GM19351 (cell line): ENCODE data around the gene MRPS5.
A peak's percentile ranks its signal among the peaks of the same experiment; 100 is the strongest.
"Not testable (repeated sequence)": the region's sequence is repeated elsewhere in the genome, so short reads cannot be mapped to it uniquely, and the experiment has no call there.

Experiments used
- ATAC-seq: cut with Tn5 transposase; IDR thresholded peaks from one replicate; pipeline ENCODE4 v1.9.1; 2021; ENCODE audit warnings: mild to moderate bottlenecking, moderate library complexity; ENCODE audit not compliant: unreplicated experiment

MRPS5 gene

DNA sequence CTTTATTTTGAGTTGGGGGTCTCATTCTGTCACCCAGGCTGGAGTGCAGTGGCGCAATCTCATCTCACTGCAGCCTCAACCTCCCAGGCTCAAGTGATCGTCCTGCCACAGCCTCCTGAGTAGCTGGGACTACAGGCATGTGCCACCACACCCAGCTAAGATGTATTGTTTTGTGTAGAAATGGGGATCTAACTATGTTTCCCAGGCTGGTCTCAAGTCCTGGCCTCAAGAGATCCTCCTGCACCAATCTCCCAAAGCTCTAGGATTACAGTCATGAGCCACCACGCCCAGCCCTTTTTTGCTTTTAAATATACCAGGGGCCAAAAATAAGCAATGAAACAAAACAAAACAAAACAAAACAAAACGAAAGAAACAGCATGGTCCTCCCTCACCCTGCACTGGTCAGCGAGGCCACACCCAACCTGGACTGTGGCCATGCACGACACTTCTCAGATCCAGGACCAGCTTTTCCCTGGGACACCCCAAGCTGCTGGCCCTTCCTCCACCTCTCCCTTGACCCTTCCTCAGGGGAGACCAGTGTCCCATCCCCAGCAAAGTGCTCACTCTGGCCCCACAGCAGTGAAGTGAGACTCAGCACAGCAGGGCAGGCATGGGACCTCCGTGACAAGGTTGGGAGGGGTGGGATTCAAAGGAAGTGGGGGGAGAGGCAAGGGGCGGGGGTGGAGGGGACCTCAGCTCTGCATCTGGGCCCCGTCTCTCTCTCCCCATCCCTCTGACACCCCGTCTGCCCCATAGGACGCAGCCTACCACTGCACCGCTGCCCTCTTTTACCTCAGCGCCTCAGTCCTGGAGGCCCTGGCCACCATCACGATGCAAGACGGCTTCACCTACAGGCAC is 72.6 kb downstream of the MRPS5 start:
- ATAC-seq = no peak

DNA sequence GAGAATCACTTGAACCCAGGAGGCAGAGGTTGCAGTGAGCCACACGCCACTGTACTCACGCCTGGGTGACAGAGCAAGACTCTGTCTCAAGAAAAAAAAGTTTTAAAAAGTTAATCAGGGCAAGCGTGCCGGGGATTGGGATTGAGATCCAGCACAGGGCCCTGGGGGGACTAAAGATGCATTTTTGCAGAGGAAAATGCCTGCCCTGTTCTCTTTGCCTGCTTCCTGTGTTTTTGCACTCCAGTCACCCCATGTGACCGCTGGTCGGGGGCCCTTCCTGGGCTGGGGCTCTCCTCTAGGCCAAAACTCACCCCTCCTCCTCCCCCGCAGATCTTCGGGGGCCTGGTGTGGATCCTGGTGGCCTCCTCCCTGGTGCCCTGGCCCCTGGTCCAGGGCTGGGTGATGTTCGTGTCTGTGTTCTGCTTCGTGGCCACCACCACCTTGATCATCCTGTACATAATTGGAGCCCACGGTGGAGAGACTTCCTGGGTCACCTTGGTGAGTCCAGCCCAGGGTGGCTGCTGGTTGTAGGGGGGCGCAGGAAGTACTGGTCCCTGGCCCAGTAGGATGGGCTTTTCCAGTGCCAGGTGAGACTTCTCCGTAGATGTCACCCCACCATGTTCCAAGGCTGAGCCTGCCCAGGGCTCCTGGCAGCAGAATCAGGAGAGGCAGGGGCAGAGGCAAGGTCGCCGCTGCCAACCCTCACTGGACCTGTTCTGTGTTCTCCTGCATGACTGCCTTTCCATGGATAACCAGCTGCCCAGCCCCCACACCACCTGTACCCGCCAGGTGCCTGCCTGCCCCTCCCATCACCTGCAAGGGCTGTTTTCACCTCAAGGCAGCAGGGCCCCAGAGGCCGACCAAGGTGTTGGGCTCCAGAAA is 73.7 kb downstream of the MRPS5 start:
- ATAC-seq = no peak

DNA sequence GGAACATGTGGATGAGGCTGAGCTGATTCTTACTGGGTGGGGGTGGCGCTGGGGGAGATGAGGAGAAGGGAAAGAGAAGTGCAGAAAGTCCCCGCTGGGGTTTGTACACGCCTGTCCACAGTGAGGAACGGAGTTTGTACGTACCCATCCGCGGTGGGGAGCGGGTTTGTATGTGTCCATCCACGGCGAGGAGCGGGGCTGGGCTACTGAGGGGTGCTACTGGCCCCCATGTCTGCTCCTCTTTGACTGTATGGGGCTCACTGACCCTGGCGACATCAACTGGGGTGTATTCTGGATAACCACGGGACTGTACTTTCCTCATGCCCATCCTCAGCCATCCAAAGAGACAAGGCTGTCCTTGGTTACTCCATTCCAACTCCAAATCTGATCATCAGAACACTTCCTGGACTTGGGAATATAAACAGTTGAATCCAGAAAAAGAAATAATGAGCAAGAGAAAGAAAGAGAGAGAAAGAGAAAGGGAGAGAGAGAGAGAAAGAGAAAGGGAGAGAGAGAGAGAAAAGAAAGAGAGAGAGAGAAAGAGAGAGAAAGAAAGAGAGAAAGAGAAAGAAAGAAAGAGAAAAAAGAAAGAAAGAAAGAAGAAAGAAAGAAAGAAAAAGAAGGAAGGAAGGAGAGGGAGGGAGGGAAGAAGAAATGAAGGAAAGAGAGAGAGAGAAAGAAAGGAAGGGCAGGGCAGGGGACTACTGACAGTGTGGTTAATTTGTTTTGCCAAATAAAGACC is 75.1 kb downstream of the MRPS5 start:
- no peak for ATAC-seq

- no peak for ATAC-seq
Measured at GRCh38 chr2:95044601-95045000, 77.0 kb downstream of the MRPS5 start.

DNA sequence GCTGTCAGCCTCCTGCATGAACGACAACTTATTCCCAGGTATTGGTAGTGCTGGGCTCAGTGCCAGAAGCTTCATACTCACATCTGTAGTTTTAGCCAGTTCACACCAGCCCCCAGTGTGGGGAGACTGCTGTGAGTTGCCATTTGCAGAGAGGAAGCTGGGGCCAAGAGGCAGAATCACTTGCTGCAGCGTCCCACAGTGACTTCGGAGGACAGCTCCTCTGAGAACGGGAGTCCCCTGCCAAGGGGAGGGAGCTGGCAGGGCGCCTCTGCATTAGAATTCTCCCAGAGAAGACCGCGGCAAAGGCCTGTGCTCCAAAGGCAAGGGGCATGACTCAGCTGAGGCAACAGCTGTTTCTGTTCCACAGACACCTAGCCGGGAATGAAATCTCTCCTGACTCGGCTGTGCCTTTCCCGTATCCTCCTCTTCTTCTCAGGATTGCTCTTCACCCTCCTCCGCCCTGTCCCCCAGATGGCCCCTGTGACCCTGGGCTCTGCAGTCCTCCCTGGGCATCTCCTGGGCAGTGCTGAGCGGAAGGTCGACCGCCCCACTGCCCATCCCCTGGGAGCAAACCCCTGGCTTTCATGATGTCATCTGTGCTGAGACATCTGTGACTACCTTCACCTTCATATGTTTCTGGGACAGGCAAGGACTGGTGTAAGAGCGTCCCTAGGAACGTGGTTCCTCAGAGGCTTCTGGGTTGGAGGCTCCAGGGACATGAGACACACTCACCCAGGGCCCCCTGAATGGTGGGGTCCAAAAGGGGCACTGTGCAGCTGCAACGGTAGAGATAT is 78.1 kb downstream of the MRPS5 start:
- peak; percentile 52 for ATAC-seq

DNA sequence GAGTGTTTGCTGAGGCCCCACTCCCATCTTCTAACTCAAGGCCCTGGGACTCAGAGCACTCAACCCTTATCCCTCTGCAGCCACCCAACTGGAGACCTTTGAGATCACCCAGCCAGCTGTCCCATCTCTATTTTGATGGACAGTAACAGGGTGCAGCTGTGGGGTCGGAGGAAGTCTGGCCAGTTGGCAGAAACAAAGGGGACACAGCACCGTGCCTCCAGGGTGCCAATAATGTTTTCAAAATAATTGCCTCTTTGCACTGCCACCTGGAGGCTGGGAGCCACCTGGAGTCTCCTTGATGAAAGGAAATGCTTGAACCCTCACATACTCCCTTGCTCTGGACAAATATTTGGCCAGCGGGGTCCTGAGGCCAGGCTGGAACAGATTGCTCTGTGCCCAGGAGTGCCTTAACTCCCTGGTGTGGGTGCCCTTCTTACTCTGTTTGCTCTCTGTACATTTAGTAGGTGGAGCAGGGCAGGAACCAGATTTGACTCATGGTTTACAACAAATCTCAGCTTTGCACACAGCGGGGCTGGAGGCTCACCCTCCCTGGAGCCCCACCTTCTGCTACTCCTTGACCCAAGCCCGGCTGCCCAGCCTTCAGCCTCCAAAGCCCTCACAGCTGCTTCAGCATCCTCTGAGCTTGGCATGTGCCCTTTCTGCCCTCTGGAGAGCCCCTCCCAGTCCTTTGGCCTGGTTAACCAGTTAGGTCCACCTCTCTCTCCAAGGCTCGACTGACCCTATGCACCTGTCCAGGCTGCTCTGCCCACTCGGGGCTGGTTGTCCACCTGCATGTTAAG is 78.9 kb downstream of the MRPS5 start:
- ATAC-seq = peak; percentile 23

- ATAC-seq = peak; percentile 41
Measured at GRCh38 chr2:95041824-95042442, 79.7 kb downstream of the MRPS5 start.

GRCh38 chr2:95041060-95041823 is 80.4 kb downstream of the MRPS5 start:
- no peak for ATAC-seq

- no peak for ATAC-seq
Measured at GRCh38 chr2:95040426-95040825, 81.2 kb downstream of the MRPS5 start.

DNA sequence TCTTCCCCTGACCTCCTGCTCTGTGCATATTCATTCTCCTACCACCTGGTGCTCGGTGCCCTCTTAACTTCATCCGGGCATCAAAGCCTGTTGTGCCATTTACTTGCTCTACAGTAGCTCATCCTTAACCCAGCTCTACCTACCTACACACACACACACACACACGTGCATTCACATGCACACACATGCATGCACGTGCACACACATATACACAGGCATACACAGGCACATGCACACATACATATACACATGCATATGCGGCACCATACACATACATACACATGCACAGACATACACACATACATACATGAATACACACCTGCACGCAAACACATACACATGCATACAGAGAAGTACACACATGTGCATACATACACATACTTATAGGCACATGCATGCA is 81.6 kb downstream of the MRPS5 start:
- no peak for ATAC-seq

- ATAC-seq = no peak
Measured at GRCh38 chr2:95039363-95039762, 82.2 kb downstream of the MRPS5 start.

GRCh38 chr2:95038635-95039298 is 82.8 kb downstream of the MRPS5 start:
- ATAC-seq = no peak

DNA sequence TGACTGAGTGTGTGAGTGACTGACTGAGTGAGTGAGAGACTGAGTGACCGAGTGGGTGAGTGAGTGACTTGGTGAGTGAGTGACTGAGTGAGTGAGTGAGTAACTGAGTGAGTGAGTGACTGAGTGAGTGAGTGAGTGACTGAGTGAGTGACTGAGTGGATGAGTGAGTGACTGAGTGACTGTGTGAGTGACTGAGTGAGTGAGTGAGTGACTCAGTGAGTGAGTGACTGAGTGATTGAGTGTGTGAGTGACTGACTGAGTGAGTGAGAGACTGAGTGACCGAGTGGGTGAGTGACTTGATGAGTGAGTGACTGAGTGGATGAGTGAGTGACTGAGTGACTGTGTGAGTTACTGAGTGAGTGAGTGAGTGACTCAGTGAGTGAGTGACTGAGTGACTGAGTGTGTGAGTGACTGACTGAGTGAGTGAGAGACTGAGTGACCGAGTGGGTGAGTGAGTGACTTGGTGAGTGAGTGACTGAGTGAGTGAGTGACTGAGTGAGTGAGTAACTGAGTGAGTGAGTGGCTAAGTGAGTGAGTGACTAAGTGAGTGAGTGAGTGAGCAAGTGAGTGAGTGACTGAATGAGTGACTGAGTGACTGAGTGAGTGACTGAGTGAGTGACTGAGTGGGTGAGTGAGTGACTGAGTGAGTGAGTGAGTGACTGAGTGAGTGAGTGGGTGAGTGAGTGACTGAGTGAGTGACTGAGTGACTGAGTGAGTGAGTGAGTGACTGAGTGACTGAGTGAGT is 83.6 kb downstream of the MRPS5 start:
- ATAC-seq = not testable (repeated sequence)

GRCh38 chr2:95037384-95037839 is 84.2 kb downstream of the MRPS5 start:
- ATAC-seq = no peak

- no peak for ATAC-seq
Measured at GRCh38 chr2:95036596-95037383, 84.8 kb downstream of the MRPS5 start.
